Measurements from ENCODE around the gene EEIG1. TPM values are rescaled to one million over a fixed set of nuclear protein-coding genes. Genes with fewer than 3 reads are reported as not detected.

The EEIG1 gene
- polyA plus RNA-seq, 1 experiment, result 26.6 TPM

DNA sequence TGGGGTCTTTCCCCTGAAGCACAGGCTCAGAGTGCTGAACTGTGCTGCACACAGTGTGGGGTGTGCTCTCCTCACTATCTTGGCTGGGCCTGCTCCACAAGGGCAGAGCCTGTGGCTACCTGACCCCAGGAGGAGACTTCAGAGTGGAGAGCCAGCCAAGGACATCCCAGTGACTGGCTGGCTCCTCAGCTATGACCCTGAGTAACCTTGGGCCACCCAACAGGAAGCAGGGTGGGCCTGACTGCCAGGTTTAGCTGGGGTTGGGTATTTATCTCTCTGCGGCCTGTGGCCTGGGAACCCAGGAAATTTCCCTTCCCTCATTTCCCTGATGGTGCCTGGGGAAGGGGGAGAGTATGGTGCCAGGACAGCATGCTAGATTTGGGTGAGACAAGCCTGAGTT, 2.1 kb upstream of the EEIG1 start:
- Histone ChIP-seq H3K36me3 (ENCODE audit: control insufficient read depth, insufficient read depth, low read length) (no peaks in the 10 kb centered on the region), H3K27me3 (ENCODE audit: control insufficient read depth, insufficient read depth, low read length) (no peaks in the 10 kb centered on the region), H3K4me3 (ENCODE audit: low read depth, low read length) (no peak overlapping the region)
- TF ChIP-seq, protein P1, sequence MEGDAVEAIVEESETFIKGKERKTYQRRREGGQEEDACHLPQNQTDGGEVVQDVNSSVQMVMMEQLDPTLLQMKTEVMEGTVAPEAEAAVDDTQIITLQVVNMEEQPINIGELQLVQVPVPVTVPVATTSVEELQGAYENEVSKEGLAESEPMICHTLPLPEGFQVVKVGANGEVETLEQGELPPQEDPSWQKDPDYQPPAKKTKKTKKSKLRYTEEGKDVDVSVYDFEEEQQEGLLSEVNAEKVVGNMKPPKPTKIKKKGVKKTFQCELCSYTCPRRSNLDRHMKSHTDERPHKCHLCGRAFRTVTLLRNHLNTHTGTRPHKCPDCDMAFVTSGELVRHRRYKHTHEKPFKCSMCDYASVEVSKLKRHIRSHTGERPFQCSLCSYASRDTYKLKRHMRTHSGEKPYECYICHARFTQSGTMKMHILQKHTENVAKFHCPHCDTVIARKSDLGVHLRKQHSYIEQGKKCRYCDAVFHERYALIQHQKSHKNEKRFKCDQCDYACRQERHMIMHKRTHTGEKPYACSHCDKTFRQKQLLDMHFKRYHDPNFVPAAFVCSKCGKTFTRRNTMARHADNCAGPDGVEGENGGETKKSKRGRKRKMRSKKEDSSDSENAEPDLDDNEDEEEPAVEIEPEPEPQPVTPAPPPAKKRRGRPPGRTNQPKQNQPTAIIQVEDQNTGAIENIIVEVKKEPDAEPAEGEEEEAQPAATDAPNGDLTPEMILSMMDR (IDR thresholded peaks at IDR 0.05; ENCODE audit: insufficient read depth, low read depth, low read length), result no peak
- ChIA-PET POLR2A (no interaction called here), CTCF (interaction anchor here (1.0 kb wide), 1 partner anchor 52 kb away, joined by 3 read pairs; no protein-coding TSS in a partner anchor)
- DNase-seq (ENCODE audit: low read depth), result no peak

DNA sequence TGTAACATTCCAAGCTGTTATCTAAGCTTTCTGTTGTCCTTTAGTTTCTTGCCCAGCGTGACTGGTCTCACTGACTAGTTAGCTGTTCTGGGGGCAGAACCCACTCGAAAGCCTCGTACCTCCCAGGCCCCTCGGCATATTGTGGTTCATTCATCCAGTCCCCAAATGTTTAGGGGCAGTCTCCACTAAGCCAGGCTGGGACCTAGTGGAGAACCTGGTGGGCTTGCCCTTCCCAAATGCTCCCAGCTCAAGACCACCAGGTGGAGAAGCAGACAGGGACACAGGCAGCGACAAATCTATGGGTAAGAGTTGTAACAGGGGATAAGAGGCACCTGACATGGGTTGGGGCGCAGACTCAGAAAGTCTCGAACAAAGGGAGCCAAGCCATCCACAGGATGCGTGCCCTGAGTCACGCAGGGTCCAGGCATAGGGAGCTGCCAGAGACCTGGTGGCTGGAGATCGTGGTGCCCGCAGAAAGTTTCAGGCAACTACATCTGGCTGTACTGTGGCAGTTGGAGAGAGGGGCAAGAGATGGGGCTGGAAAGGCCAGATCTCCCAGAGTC, 851 bp upstream of the EEIG1 start:
- TF ChIP-seq, protein P1 (IDR thresholded peaks at IDR 0.05; ENCODE audit: insufficient read depth, low read depth, low read length), result no peak
- Histone ChIP-seq H3K36me3 (ENCODE audit: control insufficient read depth, insufficient read depth, low read length) (no peaks in the 10 kb centered on the region), H3K27me3 (ENCODE audit: control insufficient read depth, insufficient read depth, low read length) (no peaks in the 10 kb centered on the region), H3K4me3 (ENCODE audit: low read depth, low read length) (peak overlapping the region; percentile 22)
- ChIA-PET CTCF (interaction anchor here (1.2 to 7.9 kb wide), 4 partner anchors 10 to 40 kb away, joined by 3 to 64 read pairs (median 4); no protein-coding TSS in a partner anchor), POLR2A (no interaction called here)
- DNase-seq (ENCODE audit: low read depth), result no peak

- peak overlapping the region; percentile 68 for H3K4me3 ChIP-seq (ENCODE audit: low read depth, low read length)
- no peak for DNase-seq (ENCODE audit: low read depth)
- H3K36me3 ChIP-seq (ENCODE audit: control insufficient read depth, insufficient read depth, low read length), result no peaks in the 10 kb centered on the region
- H3K27me3 ChIP-seq (ENCODE audit: control insufficient read depth, insufficient read depth, low read length), result no peaks in the 10 kb centered on the region
- ChIA-PET POLR2A (no interaction called here), CTCF (interaction anchor here (1.4 to 7.9 kb wide), 4 partner anchors 27 to 55 kb away, joined by 3 to 64 read pairs (median 6); no protein-coding TSS in a partner anchor)
- TF ChIP-seq, protein P1 (IDR thresholded peaks at IDR 0.05; ENCODE audit: insufficient read depth, low read depth, low read length), result no peak
These were observed 606 bp downstream of the EEIG1 start for GRCh38 chr9:127980060-127980705.

DNA sequence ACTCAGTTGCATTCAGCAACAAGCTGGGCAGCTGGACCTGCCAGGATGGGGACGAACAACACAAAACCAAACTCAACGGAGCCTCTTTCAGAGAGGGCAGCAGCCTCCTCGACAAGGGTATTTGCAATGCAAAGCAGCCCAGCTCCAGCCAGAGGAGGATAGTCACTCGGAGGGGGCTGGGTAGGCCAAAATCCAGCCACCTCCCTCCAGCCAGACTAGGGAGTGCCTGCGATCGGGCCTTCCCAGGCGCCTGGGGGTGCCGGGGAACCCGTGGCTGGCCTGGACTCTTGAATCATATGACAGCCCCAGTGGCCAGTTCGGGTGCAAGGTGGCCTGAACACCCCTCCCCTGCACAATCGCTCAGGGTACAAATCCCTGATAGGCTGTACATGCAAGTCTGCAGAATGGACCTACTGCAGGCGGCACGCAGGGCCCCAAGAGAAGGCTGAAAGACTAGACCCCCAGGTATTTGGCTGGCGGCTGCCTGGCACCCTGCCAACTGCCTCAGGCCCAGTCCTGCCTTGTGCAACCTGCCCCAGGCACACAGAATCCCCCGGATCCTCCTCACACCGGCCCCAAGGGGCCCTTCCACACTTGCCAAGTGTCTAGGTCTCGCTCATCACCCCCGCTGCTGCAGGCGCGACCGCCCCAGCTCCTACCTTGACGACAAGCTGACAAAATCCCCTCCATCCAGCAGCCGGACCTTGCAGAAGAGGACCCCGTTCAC, 1.3 kb downstream of the EEIG1 start:
- POLR2A ChIA-PET, result interaction anchor here (0.6 kb wide), 1 partner anchor 14 kb away, joined by 3 read pairs; no protein-coding TSS in a partner anchor
- TF ChIP-seq, protein P1 (IDR thresholded peaks at IDR 0.05; ENCODE audit: insufficient read depth, low read depth, low read length), result no peak
- no peaks in the 10 kb centered on the region for H3K36me3 ChIP-seq (ENCODE audit: control insufficient read depth, insufficient read depth, low read length)
- CTCF ChIA-PET, result interaction anchor here (0.8 to 7.9 kb wide), 4 partner anchors 9 to 60 kb away, joined by 3 to 64 read pairs (median 6); no protein-coding TSS in a partner anchor
- no peak for DNase-seq (ENCODE audit: low read depth)
- H3K4me3 ChIP-seq (ENCODE audit: low read depth, low read length), result peak overlapping the region; percentile 68
- H3K27me3 ChIP-seq (ENCODE audit: control insufficient read depth, insufficient read depth, low read length), result no peaks in the 10 kb centered on the region

DNA sequence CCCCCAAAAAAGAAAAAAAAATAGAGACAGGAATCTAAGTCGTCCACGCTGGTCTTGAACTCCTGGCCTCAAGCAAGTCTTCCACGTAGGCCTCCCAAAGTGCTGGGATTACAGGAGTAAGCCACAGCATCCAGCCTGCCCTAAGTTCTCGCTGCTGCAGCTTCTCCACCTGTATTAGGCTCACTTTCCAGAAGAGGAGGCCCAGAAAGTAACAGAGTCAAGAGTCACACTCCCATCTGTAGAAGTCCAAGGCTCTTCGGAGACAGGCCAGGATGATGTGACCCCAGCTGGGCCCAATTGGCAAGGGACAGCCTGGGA, 1.8 kb downstream of the EEIG1 start:
- ChIA-PET POLR2A (interaction anchor here (0.6 kb wide), 1 partner anchor 13 kb away, joined by 3 read pairs; no protein-coding TSS in a partner anchor), CTCF (interaction anchor here (0.8 to 7.9 kb wide), 5 partner anchors 10 to 100 kb away, joined by 3 to 64 read pairs (median 4); no protein-coding TSS in a partner anchor)
- H3K27me3 ChIP-seq (ENCODE audit: control insufficient read depth, insufficient read depth, low read length), result no peaks in the 10 kb centered on the region
- TF ChIP-seq, protein P1 (IDR thresholded peaks at IDR 0.05; ENCODE audit: insufficient read depth, low read depth, low read length), result no peak
- H3K36me3 ChIP-seq (ENCODE audit: control insufficient read depth, insufficient read depth, low read length), result no peaks in the 10 kb centered on the region
- no peak for DNase-seq (ENCODE audit: low read depth)
- peak overlapping the region; percentile 68 for H3K4me3 ChIP-seq (ENCODE audit: low read depth, low read length)

Measured in BJ (cell line).